OCI-LY3 (cell line): ENCODE results near the gene ZNF835.
A peak's percentile ranks its signal among the peaks of the same experiment; 100 is the strongest.

Experiments
- CTCF ChIP-seq: fragments of 200-600, 300-600 bp; sonication (generic); IDR thresholded peaks from 2 replicates; pipeline ENCODE4 v1.5.1; 2014; ENCODE audit warnings: antibody characterized with exemption, low read length, low read depth
- EZH2phosphoT487 ChIP-seq: fragments of 200-600 bp; shearing (Covaris generic); IDR thresholded peaks from 2 replicates; pipeline ENCODE4 v1.6.1; 2018; ENCODE audit warnings: antibody characterized with exemption, mixed run types, low read depth

GRCh38 chr19:56689198-56689597 is 17.6 kb upstream of the ZNF835 start:
- TF ChIP-seq CTCF (peak; percentile 8; the same call in 1 of the 2 replicates), EZH2phosphoT487 (no peak)
